OCI-LY1 (cell line): ENCODE results near the gene HNMT.

Source experiments
- H2AFZ ChIP-seq: fragments of 200-600 bp; sonication (generic), shearing (Covaris generic); 2 replicates; pipeline ENCODE4 v1.6.0; 2014; ENCODE audit warnings: antibody characterized with exemption, mild to moderate bottlenecking, low read length
- H3F3A ChIP-seq: fragments of 200-600 bp; sonication (generic), shearing (Covaris generic); 2 replicates; pipeline ENCODE4 v1.6.0; 2014; ENCODE audit warnings: mild to moderate bottlenecking, antibody characterized with exemption, low read length, moderate library complexity; ENCODE audit not compliant: insufficient read depth
- H3K27ac ChIP-seq: fragments of 200-600 bp; sonication (generic); 2 replicates; pipeline ENCODE4 v1.5.1; 2014; ENCODE audit warnings: low read length, mixed run types, mild to moderate bottlenecking, low read depth; ENCODE audit not compliant: poor library complexity, severe bottlenecking
- H3K27me3 ChIP-seq: fragments of 200-600 bp; sonication (generic); 2 replicates; pipeline ENCODE4 v1.6.0; 2014; ENCODE audit warnings: antibody characterized with exemption, mild to moderate bottlenecking, low read length, moderate library complexity; ENCODE audit not compliant: insufficient read depth
- H3K36me3 ChIP-seq: fragments of 200-600 bp; sonication (generic); 2 replicates; pipeline ENCODE4 v1.6.1; 2014; ENCODE audit warnings: mild to moderate bottlenecking, antibody characterized with exemption, low read length, moderate library complexity, mixed read lengths; ENCODE audit not compliant: insufficient read depth
- H3K4me1 ChIP-seq: fragments of 200-600 bp; sonication (generic); 2 replicates; pipeline ENCODE4 v1.5.1; 2014; ENCODE audit warnings: mild to moderate bottlenecking, low read length, moderate library complexity; ENCODE audit not compliant: insufficient read depth, severe bottlenecking
- H3K4me2 ChIP-seq: fragments of 200-600 bp; sonication (generic), shearing (Covaris generic); 2 replicates; pipeline ENCODE4 v1.6.1; 2014; ENCODE audit warnings: low read length
- H3K4me3 ChIP-seq: fragments of 200-600 bp; sonication (generic); 2 replicates; pipeline ENCODE4 v1.5.1; 2014; ENCODE audit warnings: low read length, low read depth, mild to moderate bottlenecking, mixed read lengths; ENCODE audit not compliant: poor library complexity, severe bottlenecking
- H3K79me2 ChIP-seq: fragments of 200-600 bp; shearing (Covaris generic); 2 replicates; pipeline ENCODE4 v1.6.1; 2016; ENCODE audit warnings: mixed run types, low read length, mixed read lengths; ENCODE audit not compliant: insufficient read depth
- H3K9ac ChIP-seq: fragments of 200-600 bp; sonication (generic), shearing (Covaris generic); 2 replicates; pipeline ENCODE4 v1.6.1; 2014; ENCODE audit warnings: mild to moderate bottlenecking, low read length, mixed read lengths
- H3K9me2 ChIP-seq: fragments of 200-600 bp; sonication (generic), shearing (Covaris generic); 2 replicates; pipeline ENCODE4 v1.6.1; 2014; ENCODE audit warnings: low read depth, mild to moderate bottlenecking, low read length, mixed read lengths
- H3K9me3 ChIP-seq: fragments of 200-600 bp; shearing (Covaris generic); 2 replicates; pipeline ENCODE4 v1.6.1; 2014; ENCODE audit warnings: low read length, mixed read lengths
- H4K20me1 ChIP-seq: fragments of 200-600 bp; sonication (generic), shearing (Covaris generic); 2 replicates; pipeline ENCODE4 v1.6.0; 2016; ENCODE audit warnings: mild to moderate bottlenecking, low read length; ENCODE audit not compliant: insufficient read depth
- CTCF ChIP-seq: fragments of 200-600 bp; sonication (generic), shearing (Covaris generic); IDR thresholded peaks from 2 replicates; pipeline ENCODE4 v1.5.1; 2017; ENCODE audit warnings: mild to moderate bottlenecking, antibody characterized with exemption, low read length, moderate library complexity, mixed read lengths
- EZH2 ChIP-seq: fragments of 200-600 bp; sonication (generic), shearing (Covaris generic); IDR thresholded peaks from 2 replicates; pipeline ENCODE4 v1.8.0; 2017; ENCODE audit warnings: borderline replicate concordance, mixed run types, mild to moderate bottlenecking, antibody characterized with exemption, low read length, moderate library complexity, mixed read lengths

HNMT gene

GRCh38 chr2:137977790-137978189, 13.5 kb downstream of the HNMT start:
- Histone ChIP-seq H3K4me3 (no peak overlapping the region), H3K9me3 (no peaks in the 10 kb centered on the region), H3K9ac (no peak overlapping the region), H4K20me1 (no peaks in the 10 kb centered on the region), H3K4me2 (no peak overlapping the region), H2AFZ (no peak overlapping the region), H3F3A (no peaks in the 10 kb centered on the region), H3K9me2 (no peaks in the 10 kb centered on the region), H3K79me2 (no peaks in the 10 kb centered on the region), H3K27me3 (no peaks in the 10 kb centered on the region), H3K4me1 (no peaks in the 10 kb centered on the region), H3K36me3 (no peaks in the 10 kb centered on the region), H3K27ac (no peak overlapping the region)
- no peak for TF ChIP-seq EZH2
- no peak for TF ChIP-seq CTCF

- Histone ChIP-seq H3K4me3 (no peak overlapping the region), H3K27ac (no peak overlapping the region), H3K27me3 (no peaks in the 10 kb centered on the region), H2AFZ (no peak overlapping the region), H3K9ac (no peak overlapping the region), H3K9me3 (no peaks in the 10 kb centered on the region), H3K9me2 (no peaks in the 10 kb centered on the region), H3F3A (no peaks in the 10 kb centered on the region), H4K20me1 (no peaks in the 10 kb centered on the region), H3K36me3 (no peaks in the 10 kb centered on the region), H3K4me2 (no peak overlapping the region), H3K79me2 (no peaks in the 10 kb centered on the region), H3K4me1 (no peaks in the 10 kb centered on the region)
- TF ChIP-seq CTCF (no peak), EZH2 (no peak)
These were observed 16.2 kb downstream of the HNMT start for GRCh38 chr2:137980459-137980858.

- Histone ChIP-seq H2AFZ (no peak overlapping the region), H4K20me1 (no peaks in the 10 kb centered on the region), H3K27me3 (no peaks in the 10 kb centered on the region), H3K4me2 (no peak overlapping the region), H3F3A (no peaks in the 10 kb centered on the region), H3K79me2 (no peaks in the 10 kb centered on the region), H3K4me3 (no peak overlapping the region), H3K4me1 (no peaks in the 10 kb centered on the region), H3K9ac (no peak overlapping the region), H3K27ac (no peak overlapping the region), H3K36me3 (no peaks in the 10 kb centered on the region), H3K9me3 (no peaks in the 10 kb centered on the region), H3K9me2 (no peaks in the 10 kb centered on the region)
- no peak for TF ChIP-seq CTCF
- no peak for TF ChIP-seq EZH2
These were observed 16.9 kb downstream of the HNMT start for GRCh38 chr2:137981112-137981656.
